HG02623 (cell line): ENCODE data around the gene MAPKAP1.

Source experiments
- ATAC-seq: cut with Tn5 transposase; IDR thresholded peaks from one replicate; pipeline ENCODE4 v1.9.1; 2021; ENCODE audit warnings: moderate library complexity; ENCODE audit not compliant: unreplicated experiment

The MAPKAP1 gene

DNA sequence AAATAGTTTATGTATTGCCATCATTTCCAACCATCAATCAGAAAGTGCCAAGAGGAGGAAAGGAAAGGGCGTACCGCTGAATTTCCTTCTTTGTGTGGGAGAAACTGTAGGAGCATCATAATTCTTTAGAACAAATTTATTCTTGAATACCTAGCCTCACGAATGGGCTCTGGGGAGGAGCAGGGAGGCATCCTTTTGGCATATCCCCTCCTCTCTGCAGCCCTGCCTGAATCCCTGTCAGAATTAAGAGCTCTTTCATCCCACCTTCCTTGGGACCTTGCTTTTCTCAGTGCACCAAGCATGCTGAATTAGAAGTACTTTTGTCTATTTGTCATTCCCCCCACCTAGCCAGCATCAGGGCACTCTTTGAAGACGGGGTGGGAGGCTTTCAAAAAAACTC lies 189.4 kb downstream of the MAPKAP1 start:
- no peak for ATAC-seq

DNA sequence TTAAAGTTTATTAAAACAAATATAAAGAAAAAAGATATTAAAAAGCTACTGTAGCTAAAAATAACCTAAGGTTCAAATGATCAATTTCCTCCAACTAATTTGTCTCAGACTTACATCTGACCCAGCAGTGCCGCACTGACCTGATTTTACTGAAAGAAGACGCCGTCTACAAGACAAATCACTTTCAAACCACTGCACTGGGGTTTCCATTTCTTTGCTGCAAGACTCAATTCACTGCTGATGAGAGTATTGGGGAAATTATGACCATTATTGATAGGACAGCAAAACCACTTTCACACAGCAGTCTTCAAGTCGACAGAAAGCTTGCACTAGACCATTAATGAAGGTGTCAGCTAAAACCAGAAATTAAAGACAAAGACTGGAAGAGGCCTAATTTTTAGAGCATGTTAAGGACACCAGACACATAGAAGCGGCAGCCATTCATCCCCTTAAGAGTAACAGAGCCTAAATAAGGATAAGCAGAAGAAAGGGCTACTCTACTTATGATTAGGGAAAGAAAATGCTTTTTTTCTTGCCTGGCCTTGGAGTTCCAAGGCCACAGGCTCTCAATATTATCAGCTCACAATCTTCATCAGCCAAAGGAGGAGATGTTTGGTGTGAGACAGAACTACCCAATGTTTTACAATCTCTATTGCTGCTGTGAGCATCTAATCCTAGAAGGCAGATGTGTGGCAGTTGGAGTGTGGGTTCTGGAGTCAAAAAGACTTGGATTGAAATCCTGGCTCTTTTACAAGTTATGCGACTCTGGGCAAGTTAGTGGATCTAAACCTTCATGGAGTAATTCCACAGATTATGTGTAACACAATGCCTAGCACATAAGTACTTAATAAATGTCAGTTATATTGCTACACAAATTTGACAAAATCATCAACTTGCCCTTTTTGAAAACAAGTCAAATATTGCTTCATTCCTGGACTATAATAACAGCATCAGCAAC lies 190.7 kb downstream of the MAPKAP1 start:
- no peak for ATAC-seq

DNA sequence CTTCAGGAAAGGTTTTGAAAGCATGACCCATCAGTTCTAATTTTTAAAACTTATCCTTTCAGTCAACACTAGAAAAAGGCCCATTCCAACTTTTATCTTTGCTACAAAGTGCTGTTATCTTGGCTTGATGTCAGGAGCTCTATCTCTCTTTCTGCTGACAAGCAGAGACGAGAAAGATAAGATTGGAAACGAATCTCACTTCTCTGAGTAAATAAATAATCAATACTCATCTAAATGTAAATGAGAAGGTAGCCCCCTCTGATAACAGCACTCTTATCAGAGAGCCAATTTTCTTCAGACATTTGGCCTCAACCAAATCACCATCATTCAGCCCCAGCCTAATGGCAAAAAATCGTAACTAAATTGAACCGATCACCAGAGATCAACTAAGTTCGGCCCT lies 191.7 kb downstream of the MAPKAP1 start:
- no peak for ATAC-seq

DNA sequence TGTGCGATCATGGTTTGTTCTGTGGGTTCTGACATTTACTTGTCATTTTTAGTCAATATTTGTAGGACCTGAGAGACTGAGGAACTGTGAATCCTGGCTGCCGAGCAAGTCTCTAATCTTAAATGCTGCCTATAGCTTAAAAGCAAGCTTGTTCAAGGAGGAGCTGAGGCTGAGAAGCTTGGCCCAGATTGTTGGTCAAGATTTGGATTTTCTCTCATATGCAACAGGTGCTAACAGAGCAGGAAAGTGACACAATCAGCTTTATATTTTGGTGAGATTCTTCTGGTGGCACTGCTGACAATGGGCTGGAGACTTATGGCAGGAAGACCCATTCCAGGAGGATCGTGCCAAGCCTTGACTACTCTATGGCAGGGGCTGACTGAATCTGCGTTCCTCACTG lies 192.5 kb downstream of the MAPKAP1 start:
- no peak for ATAC-seq

DNA sequence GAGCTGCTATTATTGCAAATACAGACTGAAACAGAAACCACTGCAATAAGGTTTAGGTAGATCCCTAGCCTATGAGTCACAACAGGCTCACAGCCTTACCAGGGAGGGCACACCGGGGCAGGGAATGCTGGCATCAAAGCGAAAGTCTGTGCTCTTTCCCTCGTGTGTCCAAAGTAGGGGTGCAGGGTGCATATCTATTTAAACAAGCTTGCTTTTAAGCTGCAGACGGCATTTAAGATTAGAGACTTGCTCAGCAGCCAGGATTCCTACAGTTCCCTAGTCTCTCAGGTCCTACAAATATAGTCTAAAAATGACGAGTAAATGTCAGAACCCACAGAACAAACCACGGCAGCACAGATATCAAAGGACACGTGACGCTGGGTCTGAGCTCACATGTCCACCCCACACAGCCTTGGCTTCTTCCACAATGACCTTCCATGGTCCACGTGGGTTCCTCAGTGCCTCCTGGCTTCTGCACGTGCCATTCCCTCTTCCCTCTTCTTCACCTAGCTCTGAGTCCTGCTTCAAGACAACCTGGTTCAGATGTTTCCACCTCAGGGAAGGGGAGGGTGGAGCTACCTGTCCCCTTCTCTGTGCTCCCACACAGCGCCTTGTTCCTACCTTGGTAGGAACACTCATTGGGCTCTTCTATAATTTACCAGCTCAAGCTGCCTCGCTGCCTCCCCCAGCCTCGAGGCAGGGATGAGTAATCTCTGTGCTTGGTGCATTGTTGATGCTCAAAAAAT lies 193.2 kb downstream of the MAPKAP1 start:
- peak; percentile 85 for ATAC-seq

DNA sequence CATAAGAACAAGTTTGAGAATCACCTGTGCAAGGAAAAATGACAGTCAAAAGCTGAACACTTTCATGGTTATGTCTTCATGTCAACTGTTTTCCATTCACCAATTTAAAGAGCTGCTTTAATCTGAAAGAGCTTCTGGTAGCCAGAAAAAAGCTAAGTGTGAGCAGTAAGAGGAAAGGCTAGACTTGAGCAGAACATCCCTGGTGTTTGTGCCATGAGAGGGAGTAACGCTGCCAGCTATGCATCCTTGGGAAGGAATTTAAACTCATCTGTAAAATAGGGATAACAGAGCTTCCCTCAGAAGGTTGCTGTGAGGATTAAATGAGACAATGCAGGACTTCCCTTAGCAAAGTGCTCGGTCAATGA lies 193.7 kb downstream of the MAPKAP1 start:
- no peak for ATAC-seq

DNA sequence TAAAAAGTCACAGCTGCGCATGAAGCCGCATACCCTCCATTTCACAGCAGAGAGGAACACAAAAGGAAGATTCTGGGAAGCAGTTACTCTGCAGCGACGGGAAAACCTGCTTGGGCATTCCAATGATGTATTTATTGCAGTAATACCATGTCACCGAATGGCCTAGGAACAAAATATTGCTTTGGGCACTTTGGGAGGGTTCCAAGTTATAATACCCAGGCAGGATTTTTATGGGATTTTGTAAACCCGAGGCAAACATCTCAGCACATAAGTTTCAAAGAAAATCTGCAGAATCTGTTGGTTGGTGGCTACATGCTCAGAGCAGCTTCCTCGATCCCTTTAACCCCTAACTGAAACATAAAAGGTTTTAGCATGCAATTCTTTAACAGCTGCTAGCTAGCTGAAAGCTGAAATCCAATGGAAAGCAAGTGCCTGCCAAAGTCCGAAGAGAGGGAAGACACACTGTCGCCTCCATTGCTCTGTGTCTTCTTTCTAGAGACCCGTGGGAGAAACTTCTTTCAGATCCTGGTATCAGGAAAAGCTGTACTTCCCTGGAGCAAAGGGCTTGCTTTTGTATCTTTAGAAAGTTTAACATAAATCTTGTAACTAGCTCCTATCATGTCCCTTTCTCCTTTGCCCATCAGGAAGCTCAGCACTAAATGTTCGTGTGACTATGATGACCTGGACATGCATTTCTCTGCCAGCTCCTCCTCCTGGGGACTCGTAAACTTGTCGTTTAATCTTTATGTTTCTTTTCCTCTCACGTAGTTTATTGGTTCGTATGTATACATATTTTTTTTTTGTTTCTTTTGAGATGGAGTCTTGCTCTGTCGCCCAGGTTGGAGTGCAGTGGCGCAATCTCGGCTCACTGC lies 195.0 kb downstream of the MAPKAP1 start:
- ATAC-seq: no peak

DNA sequence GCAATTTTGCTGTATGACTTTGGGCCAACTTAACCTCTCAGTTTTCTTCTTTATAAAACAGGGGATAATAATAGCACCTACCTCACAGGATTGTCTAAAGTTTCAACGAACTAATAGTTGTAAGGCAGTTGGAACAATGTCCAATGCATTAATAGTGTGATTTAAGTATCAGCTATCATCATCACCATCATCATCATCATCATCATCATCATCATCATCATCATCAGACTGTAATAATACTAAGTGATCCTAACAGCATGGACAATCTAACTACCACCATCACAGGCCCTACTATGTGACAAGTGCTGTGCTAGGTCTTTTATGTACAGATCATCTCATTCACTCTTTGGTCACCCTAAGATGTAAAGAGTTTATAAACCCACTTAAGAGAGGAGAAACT lies 196.0 kb downstream of the MAPKAP1 start:
- no peak for ATAC-seq

DNA sequence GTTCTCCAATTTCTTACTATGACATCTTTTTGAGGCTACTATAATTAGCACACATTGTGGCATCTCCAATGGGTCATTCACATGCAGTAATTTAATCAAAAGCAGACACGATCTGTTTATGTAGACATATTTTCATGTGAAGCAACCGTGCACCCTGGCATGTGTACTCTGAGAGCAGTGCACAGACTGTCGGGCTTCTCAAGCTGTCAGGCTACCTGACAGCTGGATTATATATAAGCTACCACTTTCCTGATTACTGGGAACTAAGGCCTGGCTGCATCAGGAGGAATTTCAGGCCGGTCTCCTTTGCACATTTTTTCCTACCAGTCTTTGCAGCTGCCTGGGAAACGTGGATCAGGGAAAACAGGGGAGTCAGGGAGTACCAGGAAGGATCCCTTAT lies 197.5 kb downstream of the MAPKAP1 start:
- ATAC-seq: no peak

DNA sequence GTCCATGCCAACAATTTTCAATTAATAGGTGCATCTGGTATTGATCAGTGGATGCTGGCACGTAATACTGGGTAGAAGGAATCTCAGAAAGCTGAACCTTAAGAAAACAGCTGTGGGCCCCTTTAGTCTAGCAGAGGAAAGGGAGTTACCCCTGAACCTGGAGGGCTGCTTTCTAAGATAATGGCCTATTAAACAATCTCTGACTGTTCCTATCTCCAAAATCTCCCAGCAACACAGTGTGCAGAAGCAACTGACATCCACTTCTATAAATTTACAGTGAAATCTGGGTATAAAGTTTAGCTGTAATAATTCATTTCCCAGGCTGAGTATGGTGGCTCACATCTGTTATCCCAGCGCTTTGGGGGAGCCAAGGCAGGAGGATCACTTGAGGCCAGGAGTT lies 198.8 kb downstream of the MAPKAP1 start:
- ATAC-seq: no peak

DNA sequence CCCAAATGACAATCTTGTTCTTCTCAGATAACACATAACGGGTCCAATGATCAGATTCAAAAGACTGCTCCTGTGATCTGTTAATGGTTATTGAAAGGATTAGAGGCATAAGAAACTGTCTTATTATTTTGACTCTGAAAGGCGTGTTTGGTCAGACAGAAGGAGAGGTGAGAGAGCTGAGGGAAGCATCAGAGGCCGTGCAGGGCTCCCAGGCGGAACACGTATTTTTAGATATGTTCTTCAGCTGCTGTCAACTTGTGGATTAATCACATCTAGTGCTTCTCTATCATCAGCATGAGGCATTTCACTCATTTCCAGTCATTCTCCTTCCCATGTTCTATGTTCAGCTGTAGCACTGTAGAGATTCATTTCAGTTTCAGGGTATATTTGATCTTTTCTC lies 199.8 kb downstream of the MAPKAP1 start:
- ATAC-seq: no peak

DNA sequence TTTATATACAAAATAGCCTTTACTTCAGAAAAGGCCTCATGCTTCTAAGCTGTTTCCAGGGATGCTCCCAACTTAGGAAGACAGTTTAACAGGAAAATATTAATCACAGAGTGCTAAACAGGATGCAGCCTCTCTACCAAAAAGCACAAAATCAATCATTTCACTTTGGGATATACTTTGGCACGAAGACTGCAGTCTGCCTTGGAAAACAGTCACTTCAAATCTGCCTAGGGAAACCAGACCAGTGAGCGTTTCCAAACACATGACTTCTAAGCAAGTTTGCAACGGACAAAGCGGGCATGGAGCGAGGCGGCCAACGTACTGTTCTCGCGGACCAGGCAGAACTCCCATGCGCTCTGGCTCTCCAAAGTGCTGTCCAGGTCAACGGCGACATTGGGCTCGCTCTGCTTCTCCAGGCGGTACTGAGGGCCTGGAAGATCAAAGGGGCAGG lies 201.0 kb downstream of the MAPKAP1 start:
- ATAC-seq: no peak

DNA sequence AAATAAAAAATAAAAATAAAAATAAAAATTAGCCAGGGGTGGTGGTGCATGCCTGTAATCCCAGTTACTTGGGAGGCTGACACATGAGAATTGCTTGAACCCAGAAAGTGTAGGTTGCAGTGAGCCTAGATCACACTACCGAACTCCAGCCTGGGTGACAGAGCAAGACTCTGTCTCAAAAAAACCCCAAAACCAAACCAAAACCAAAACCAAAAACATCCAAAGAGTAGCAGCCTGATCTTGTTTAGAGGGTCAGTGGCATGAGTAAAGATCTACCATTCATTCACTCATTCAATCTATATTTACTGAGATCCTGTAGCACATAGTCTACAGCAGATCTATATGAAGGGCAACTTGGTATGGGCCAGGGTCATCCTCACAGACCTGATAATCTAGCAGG lies 202.4 kb downstream of the MAPKAP1 start:
- ATAC-seq: no peak

DNA sequence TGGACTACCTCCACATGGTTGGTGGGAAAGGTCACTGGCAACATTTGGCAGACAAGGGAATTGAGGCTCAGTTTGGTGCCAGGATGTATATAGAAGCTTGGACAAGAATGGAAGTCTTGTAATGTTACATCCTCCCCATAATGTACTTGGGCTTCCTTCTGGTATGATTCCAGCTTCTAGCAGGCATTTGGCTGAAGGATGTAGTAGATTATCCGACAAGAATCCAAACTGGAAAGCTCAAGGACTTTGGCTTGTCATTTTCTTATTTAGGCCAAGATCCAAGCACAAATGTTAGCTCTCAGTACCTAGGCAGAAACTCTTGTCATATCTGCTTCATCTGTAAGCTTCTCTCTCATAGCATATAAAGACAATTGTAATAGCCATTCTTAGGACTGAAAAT lies 209.1 kb downstream of the MAPKAP1 start:
- ATAC-seq: no peak

DNA sequence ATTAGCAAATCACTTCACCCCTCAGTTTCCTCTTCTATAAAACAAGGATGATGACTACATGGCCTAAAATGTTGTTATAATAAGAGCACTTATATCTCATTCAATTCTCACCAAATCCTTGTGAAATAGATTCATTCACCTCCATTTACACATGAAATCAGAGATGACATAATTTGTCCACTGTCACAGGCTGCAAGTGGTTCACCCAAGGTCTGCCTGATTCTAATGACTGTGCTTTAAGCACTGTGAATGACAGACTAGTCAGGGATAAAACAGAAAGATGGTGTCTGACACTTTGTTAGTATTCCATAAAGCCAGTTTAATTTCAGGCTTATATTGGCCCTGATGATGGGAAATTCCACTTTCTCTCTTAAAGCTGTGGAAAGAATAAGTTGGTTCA lies 209.5 kb downstream of the MAPKAP1 start:
- no peak for ATAC-seq

DNA sequence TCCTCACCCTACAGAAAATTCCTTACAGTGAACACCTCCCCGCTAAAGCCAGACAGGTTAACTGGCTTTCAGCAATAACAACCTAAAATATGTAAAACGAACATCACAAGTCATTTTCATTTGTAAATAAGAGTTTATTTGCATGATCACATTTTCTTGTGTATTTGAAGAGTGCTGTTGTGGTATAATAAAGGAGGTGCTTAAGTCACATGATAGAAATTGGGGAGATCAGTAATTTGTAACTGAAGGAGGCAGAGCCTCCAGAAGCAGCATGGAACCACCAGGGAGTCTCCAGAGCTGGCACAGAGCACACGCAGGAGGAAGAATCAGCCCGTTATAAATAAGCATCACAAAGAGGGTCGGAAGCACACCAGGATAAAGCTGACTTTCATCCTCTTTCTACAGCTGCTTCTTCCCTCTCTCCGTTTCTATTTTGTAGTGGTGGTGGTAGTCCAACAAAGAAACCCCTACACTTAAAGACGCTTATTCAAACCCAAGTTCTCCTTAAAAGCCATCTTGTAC lies 210.6 kb downstream of the MAPKAP1 start:
- ATAC-seq: no peak

DNA sequence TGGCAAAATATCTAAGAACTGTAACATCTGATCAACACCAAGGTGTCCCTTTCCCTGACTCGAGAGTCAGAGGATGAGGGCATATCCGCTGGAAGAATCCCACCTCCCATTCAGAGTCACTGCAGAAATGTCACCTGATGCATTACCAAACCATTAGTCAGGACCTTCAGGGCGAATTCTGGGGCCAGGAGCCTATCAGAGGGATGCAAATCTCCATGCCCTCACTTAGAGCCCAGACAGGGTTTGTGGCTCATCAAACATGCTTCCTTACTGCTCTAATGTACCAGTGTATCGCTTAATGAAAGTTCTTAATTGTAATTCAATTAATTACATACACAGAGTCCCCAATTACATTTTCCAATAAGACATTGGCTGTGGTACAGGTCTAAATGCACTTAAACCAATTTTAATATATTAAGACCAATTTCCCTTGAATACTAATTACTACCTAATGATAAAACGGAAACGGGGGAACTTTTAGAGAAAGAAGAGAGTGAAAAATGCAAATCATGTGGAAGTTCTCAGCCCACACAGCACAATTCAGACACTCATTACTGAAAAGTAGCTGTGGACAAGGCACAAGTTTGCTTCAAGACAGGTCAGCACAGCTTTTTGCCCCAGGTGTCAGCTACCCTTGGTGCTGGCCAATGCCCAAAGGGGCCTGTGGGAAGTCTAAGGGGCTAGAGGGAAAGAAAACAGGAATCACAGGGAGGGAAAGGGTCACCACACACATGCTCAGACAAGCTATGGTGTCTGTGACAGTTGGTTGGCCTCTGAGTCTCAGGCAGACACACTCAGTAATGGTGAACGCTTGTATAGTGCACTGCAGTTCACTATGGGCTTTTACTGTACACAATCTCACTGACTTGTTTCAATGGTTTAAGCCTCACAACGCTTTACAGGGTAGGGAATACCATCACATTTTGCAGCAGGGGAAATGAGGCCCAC lies 211.6 kb downstream of the MAPKAP1 start:
- ATAC-seq: peak; percentile 60

DNA sequence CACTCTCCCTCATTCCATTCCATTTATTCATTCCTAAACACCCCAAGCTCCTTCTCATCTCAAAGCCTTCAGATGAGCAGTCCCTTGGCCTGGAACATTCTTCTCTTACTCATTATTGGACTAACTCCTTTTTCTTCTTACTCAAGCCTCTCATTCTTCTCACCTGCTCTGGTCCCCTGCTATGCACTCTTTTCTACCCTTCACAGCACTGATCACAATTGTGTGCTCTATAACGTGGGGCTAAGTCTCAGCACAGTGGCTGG lies 212.4 kb downstream of the MAPKAP1 start:
- ATAC-seq: no peak

DNA sequence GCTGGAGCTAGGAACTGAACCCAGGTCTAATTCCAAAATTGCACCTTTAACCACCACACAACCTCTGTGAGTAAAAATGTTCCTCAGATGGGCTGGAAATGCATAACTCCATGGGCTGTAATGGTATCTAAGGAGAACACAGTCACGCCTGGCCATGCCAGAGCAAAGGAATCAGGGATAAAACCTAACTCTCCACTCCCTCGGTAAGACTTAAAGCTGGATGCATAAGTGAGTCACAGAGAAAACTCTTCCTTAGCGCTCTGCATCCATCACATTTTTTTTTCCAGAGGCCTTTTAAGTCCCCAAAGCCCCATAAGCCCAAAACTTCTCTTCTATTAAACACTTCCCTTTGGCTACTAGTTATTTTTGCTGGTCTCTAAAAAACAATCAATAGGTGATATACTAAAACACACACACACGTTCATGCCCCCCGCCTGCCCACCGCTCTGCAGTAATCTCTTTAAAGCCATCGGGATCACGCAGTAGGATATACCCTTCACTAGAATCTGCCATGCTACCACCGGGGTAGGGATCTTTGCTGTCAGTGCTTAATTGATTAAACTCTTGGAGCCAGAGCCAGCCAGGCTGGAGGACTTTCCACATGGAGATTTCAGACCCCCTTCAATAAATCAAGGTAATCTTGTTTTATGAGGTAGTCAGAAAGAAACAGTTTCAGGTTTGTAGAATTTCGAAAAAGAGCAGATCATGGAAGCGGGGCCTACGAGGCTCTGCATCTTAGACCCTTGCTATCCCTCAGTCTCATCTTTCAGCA lies 212.9 kb downstream of the MAPKAP1 start:
- no peak for ATAC-seq
